ENCODE measurements around the gene HDAC1.
"Not testable (repeated sequence)": the region's sequence is repeated elsewhere in the genome, so short reads cannot be mapped to it uniquely, and the experiment has no call there.

Gene HDAC1

DNA sequence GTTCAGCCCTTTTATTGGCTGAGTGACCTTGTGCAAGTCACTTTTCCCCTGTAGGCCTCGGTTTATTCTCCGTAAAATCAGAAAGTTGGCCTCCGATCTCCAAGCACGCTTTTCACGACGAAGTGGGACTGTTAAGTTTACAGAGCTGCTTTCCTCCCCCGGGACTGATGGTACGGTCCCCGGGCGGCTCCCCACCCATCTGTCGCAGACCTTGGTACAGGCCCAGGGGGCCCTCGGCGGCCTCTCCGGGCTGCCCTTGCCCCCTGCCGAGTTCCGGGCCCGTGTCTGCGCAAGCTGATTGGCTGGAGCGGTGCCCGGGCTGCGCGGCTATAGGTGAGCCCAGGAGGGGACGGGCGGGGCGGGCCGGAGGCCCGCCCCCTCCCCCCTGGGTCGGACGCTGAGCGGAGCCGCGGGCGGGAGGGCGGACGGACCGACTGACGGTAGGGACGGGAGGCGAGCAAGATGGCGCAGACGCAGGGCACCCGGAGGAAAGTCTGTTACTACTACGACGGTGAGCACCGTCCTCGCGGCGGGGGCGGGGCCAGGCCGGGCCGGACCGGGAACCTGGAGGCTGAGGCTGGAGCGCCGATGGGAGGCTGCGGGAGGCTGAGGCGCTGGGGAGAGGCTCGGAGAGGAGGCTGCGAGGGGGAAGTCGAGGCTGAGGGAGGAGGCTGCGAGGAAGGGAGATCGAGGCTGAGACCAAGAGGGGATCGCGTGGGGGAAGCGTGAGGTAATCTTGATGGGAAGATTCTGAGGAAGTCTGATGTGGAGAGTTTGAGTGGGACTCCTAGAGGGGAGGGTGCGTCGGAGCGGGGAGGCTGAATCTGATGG is at the start of gene HDAC1:
Gene HDAC1 (plus strand): TSS at position 376 of the 831 bp plus-strand sequence. CDS start 87 bp downstream, at position 463.
- DNase-seq (ENCODE audit: low read depth in 2 of 2) = peak; percentile 95 to 97

DNA sequence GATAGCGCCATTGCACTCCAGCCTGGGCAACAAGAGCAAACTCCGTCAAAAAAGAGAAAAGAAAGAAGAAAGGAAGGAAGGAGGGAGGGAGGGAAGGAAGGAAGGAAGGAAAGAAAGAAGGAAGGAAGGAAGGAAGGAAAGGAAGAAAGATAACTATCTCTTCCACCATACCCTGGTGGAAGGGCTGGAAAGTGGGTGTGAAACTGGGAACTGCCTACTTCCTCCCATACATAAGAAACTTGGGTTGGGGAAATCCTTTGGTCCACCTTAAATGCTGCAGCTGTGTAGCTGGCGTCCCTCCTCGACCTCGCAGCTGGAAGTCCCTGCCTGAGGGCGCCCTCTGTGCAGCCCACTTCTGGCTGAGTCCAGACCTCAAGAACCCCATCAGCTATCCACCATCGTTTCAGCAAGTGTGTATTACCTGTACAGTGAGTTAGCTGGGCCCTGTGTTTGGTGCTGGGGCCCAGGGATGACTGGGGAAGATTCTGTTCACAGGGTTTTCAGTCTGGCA is 49.5 kb upstream of the HDAC1 start:
- no peak for DNase-seq (ENCODE audit: low read depth in 2 of 2)

GRCh38 chr1:32246888-32247273 is 45.0 kb upstream of the HDAC1 start, which contains the start of gene FAM167B:
Gene FAM167B, plus strand, starts transcription at chr1:32247222. Its CDS starts 200 bp downstream, at chr1:32247422.
- DNase-seq (ENCODE audit: low read depth in 2 of 2) = no peak

DNA sequence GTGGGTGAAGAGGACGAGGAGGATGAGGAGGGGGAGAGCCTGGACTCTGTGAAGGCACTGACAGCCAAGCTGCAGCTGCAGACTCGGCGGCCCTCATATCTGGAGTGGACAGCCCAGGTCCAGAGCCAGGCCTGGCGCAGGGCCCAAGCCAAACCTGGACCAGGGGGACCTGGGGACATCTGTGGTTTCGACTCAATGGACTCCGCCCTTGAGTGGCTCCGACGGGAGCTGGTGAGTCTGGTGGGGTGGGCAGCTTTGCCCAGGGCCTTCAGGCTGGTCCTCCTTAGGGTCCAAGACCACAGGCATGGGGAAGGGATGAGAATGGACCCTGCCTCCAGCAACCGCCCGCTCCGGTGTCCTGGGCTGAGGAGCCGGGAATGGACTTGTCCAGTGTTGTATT is 44.4 kb upstream of the HDAC1 start:
- no peak for DNase-seq (ENCODE audit: low read depth in 2 of 2)

- DNase-seq (ENCODE audit: low read depth in 2 of 2) = peak; percentile 83 to 85
These were observed 43.6 kb upstream of the HDAC1 start for GRCh38 chr1:32247983-32248889.

DNA sequence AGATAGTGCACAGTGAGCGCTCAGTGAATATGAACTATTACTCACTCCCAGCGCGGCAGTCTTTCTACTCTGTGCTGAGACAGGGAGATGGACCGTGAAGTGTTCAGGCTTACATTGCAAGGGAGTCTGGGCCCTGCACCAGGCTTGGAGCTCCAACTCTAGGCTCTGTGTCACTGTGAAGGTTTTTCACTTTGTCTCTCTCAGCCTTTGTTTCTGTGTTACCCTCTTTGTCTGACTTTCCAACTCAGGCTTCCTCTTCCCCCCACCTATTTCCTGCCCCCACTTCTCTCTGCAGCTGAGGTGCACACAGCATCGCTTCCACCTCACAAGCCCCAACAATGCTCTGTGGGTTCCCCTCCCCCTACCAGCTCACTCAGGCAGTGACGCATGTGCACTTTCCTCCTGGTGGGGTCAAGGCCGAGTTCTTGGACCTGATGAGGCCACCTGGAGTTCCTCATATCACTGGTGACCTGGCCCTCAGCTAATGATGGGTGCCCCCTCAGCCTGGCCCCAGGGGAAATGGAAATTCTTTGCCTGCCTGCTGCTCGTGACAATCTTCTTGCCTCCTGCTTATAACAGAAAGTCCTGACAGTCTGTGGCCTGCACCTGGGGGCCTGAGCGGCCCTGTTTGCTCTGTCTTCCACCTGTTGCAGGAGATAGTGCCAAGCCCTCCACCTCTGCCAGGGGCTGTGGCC is 41.9 kb upstream of the HDAC1 start:
- peak; percentile 60 to 71 for DNase-seq (ENCODE audit: low read depth in 2 of 2)

DNA sequence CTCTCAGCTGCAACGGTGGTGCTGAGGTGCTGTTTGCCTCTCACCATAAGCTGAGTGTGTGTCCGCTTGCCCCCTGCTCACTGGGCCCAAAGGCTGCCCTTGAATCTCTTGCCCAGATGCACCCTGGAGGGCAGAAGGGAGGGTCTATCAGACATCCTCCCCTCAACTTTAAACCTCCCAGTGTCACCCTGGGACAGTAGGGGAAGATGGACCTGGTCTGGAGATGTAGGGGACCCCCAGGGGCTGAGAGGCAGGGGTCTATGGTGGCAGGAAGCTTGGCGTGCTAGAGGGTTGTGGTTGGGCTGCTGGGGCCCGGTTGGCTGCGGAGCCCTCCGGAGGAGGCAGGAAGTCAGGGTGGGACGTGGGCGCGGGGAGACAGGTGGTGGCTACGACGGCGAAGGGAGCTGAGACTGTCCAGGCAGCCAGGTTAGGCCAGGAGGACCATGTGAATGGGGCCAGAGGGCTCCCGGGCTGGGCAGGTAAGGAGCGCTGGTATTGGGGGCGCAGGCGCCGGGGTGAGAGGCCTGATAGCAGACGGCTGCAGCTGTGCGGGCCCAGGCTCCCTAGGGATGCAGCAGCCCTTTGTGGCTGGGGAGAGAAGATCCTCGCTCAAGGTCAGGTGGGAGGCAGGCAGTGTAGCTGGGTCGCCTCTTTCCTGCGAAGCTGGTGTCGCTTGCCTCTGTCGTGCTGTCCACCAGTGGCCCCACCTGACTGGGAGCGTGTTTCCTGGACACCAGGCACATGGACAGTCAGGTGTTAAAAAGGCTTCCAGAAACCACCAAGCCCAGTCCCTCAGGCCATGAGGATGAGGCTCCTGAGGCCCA is 40.8 kb upstream of the HDAC1 start, which contains the start of gene LCK:
Gene LCK (plus strand): TSS at position 373 of the 824 bp plus-strand sequence. CDS start 23,065 bp downstream, outside the sequence.
- DNase-seq (ENCODE audit: low read depth in 2 of 2) = peak; percentile 66 to 70

DNA sequence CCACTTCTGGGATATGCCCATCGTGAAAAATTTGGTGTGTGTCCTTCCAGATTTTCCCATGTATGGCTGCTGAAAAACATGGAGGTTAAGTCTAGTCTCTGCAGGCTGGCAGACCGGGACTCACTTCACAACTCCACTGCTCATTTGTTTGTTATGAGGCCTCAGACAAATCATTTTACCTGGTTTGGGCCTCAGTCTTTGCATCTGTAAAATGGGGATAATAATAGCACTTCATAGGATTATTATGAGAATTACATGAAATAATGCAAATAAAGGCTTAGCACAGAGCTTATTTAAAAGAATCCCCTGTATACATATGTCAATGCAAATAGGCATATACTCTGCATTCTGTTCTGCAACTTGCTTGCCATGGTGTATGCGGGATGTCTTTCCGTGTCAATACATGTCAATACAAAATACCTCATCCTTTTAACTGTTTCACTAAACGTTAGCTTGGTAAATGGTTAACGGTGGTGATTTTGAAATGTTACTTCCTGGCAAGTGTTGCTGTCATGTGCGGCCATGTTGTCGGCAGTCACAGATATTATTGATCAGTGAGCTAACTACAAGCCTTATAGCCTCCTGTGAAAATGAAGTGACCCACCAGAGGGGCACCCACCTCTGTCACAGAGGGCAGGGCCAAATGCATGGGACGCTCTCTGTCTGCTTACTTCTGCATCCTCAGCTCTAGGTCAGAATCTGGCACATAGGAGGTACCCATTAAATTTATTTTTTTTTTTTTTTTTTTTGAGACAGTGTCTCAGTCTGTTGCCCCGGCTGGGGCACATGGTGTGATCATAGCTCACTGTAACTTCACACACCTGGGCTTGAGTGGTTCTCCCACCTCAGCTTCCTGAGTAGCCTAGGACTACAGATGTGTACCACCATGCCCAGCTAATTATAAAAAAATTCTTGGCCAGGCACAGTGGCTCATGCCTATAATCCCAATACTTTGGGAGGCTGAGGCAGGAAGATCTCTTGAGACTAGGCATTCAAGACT is 36.5 kb upstream of the HDAC1 start:
- DNase-seq (ENCODE audit: low read depth in 2 of 2) = no peak

- no peak for DNase-seq (ENCODE audit: low read depth in 2 of 2)
These were observed 35.2 kb upstream of the HDAC1 start for GRCh38 chr1:32256473-32257226.

GRCh38 chr1:32257227-32257508 is 34.7 kb upstream of the HDAC1 start:
- DNase-seq (ENCODE audit: low read depth in 2 of 2) = no peak

- DNase-seq (ENCODE audit: low read depth in 2 of 2) = not testable (repeated sequence)
These were observed 28.7 kb upstream of the HDAC1 start for GRCh38 chr1:32263236-32263593.

GRCh38 chr1:32263744-32264143 is 28.1 kb upstream of the HDAC1 start:
- DNase-seq (ENCODE audit: low read depth in 2 of 2) = no peak

GRCh38 chr1:32265846-32266245 is 26.0 kb upstream of the HDAC1 start:
- DNase-seq (ENCODE audit: low read depth in 2 of 2) = no peak

DNA sequence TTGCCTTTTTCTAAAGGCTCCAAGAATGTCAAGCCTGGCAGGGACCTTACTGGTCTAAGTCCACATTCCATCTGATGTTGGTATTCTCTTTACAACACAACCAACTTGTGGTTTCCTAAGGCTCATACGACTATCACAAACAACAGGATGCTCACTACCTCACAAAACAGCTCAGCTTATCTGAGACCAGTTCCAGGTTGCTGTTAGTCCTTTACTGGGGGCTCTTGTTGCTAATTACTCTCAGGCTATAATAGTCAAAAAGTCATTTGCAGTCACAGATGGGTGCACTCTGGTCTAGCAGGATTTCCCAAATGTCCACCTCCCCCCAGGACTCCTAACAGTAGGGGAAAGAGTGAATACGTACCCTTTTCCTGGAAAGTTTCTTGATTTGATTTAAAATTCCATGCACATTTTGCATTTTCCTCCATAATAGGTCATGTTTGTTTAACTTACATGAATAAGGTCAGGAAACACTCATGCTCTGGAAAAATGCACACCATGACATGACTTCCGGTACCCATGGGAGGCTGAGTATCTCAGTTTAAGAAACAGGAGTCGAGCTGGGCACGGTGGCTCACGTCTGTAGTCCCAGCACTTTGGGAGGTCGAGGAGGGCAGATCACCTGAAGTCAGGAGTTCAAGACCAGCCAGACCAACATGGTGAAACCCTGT is 24.8 kb upstream of the HDAC1 start:
- DNase-seq (ENCODE audit: low read depth in 2 of 2) = no peak

- no peak for DNase-seq (ENCODE audit: low read depth in 2 of 2)
These were observed 22.1 kb upstream of the HDAC1 start for GRCh38 chr1:32269744-32270143.

DNA sequence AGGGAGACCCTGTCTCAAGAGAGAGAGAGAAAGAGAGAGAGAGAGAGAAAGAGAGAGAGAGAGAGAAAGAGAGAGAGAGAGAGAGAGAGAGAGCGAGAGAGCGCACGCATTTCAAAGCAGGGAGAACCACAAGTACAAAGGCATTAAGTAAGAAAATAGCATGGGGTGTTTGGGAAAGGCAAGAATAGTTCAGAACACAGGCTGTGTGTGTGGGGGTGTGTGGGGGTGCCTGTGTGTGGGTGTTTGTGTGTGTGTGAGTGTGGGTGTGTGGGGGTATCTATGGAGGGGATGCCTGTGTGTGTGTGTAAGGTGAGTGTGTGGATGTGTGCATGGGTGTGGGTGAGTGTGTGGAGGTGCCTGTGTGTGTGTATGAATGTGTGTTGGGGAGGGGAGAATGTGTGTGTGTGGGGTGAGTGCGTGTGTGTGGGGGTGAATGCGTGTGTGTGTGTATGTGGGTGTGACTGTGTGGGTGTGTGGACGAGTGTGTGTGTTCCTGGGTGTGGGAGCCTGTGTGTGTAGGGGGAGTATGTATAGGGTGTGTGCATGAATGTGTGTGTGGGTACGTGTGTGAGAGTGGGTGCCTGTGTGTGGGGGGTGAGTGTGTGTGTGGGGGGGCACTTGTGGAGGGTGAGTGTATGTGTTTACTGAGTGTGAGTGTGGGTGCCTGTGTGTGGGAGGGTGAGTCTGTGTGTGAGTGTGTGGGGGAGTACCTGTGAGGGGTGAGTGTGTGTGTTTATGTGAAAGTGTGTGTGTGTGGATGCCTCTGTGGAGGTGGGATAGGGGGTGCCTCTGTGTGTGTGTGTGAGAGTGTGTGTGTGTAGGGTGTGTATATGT is 19.1 kb upstream of the HDAC1 start:
- no peak for DNase-seq (ENCODE audit: low read depth in 2 of 2)

DNA sequence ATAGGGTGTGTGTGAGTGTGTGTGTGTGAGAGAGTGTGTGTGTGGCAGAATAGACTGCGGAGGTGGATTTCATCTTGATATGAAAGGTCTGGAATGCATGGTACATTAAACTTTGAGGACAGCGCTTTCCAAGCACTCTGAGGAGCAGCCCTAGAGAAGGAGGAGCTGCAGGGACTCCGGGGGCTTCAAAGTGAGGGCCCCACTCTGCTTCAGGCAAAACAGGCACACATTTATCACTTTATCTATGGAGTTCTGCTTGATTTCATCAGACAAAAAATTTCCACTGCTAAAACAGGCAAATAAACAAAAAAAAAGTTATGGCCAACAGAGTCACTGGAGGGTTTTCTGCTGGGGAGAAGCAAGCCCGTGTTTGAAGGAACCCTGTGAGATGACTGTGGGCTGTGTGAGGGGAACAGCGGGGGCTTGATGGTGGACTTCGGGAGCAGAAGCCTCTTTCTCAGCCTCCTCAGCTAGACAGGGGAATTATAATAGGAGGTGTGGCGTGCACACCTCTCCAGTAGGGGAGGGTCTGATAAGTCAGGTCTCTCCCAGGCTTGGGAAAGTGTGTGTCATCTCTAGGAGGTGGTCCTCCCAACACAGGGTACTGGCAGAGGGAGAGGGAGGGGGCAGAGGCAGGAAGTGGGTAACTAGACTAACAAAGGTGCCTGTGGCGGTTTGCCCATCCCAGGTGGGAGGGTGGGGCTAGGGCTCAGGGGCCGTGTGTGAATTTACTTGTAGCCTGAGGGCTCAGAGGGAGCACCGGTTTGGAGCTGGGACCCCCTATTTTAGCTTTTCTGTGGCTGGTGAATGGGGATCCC is 18.3 kb upstream of the HDAC1 start:
- peak; percentile 64 to 67 for DNase-seq (ENCODE audit: low read depth in 2 of 2)

Data from stimulated activated CD8-positive, alpha-beta memory T cell treated with anti-CD3 and anti-CD28 coated beads, Interleukin-2, amount 100 ng/mL, for 48 hours (primary cell).